Fibroblast of lung (primary cell): ENCODE data around the gene STX1B.

ENCODE experiments used
- CTCF ChIP-seq, 2 donors: IDR thresholded peaks in 1 of 2; conservative IDR thresholded peaks in 1 of 2; 1 replicate in 1 of 2; 2 replicates in 1 of 2; pipeline ENCODE4 v1.5.1; 2011 to 2012; ENCODE audit warnings: low read length in 2 of 2, control low read depth in 1 of 2, inconsistent platforms in 1 of 2, low read depth in 1 of 2, mild to moderate bottlenecking in 1 of 2
- EZH2 ChIP-seq: IDR thresholded peaks from 2 replicates; pipeline ENCODE4 v1.5.1; 2012; ENCODE audit warnings: low read length, control low read depth, mild to moderate bottlenecking; ENCODE audit errors: missing control alignments

- no peak for TF ChIP-seq CTCF (conservative IDR thresholded peaks at IDR 0.05 in 1 of 2, IDR thresholded peaks at IDR 0.05 in 1 of 2; ENCODE audit: low read depth in 1 of 2, low read length in 2 of 2)
- TF ChIP-seq EZH2, result no peak
These were observed 10.1 kb upstream of the STX1B start for GRCh38 chr16:31020536-31020935.
